GM21360 (cell line): ENCODE data around the gene RNF227.

Source experiments
- ATAC-seq: cut with Tn5 transposase; IDR thresholded peaks from one replicate; pipeline ENCODE4 v1.9.1; 2021; ENCODE audit warnings: mild to moderate bottlenecking, moderate library complexity; ENCODE audit not compliant: unreplicated experiment

The RNF227 gene

GRCh38 chr17:7889166-7889955 lies 26.7 kb downstream of the RNF227 start:
- ATAC-seq, result no peak

- no peak for ATAC-seq
Observed at GRCh38 chr17:7888184-7888920, 27.7 kb downstream of the RNF227 start, which contains the start of gene CHD3. Gene CHD3, plus strand, starts transcription at chr17:7888789. Its CDS starts 212 bp downstream, at chr17:7889001.

- ATAC-seq, result peak; percentile 39
Observed at GRCh38 chr17:7887482-7888183, 28.5 kb downstream of the RNF227 start.

- no peak for ATAC-seq
Observed at GRCh38 chr17:7887038-7887481, 29.0 kb downstream of the RNF227 start.

- ATAC-seq, result no peak
Observed at GRCh38 chr17:7886227-7887037, 29.7 kb downstream of the RNF227 start.

GRCh38 chr17:7885367-7886226 lies 30.5 kb downstream of the RNF227 start:
- no peak for ATAC-seq

GRCh38 chr17:7884581-7885366 lies 31.3 kb downstream of the RNF227 start:
- no peak for ATAC-seq

GRCh38 chr17:7883781-7884386 lies 32.2 kb downstream of the RNF227 start:
- no peak for ATAC-seq

- no peak for ATAC-seq
Observed at GRCh38 chr17:7882629-7883028, 33.5 kb downstream of the RNF227 start.

- no peak for ATAC-seq
Observed at GRCh38 chr17:7882068-7882467, 34.0 kb downstream of the RNF227 start.

- no peak for ATAC-seq
Observed at GRCh38 chr17:7881276-7882054, 34.6 kb downstream of the RNF227 start.

- no peak for ATAC-seq
Observed at GRCh38 chr17:7880076-7880868, 35.8 kb downstream of the RNF227 start.

GRCh38 chr17:7878234-7878633 lies 37.9 kb downstream of the RNF227 start:
- ATAC-seq, result no peak

GRCh38 chr17:7875804-7876370 lies 40.2 kb downstream of the RNF227 start:
- ATAC-seq, result no peak

GRCh38 chr17:7873051-7873450 lies 43.0 kb downstream of the RNF227 start:
- ATAC-seq, result no peak

- no peak for ATAC-seq
Observed at GRCh38 chr17:7867881-7868329, 48.2 kb downstream of the RNF227 start.
